NCI-H1092 (cell line): ENCODE data around the gene PACSIN3.
"Not testable (repeated sequence)": the region's sequence is repeated elsewhere in the genome, so short reads cannot be mapped to it uniquely, and the experiment has no call there.

ENCODE experiments used
- DNase-seq: peaks from one replicate; lab custom pipeline; 2025; lab: John Stamatoyannopoulos, UW

Gene PACSIN3

GRCh38 chr11:47186076-47186699 is at the start of gene PACSIN3:
TSS of gene PACSIN3 (minus strand) at chr11:47186434. CDS start at chr11:47182727, 3,707 bp downstream.
- no peak for DNase-seq

- DNase-seq: no peak
These were observed 48.9 kb upstream of the PACSIN3 start for GRCh38 chr11:47235163-47235562.

GRCh38 chr11:47234669-47235100 is 48.5 kb upstream of the PACSIN3 start:
- peak; percentile 64 for DNase-seq

GRCh38 chr11:47233989-47234668 is 47.9 kb upstream of the PACSIN3 start:
- peak; percentile 4 for DNase-seq

- no peak for DNase-seq
These were observed 46.8 kb upstream of the PACSIN3 start for GRCh38 chr11:47233051-47233450.

GRCh38 chr11:47229161-47229560 is 42.9 kb upstream of the PACSIN3 start:
- no peak for DNase-seq

GRCh38 chr11:47225552-47226400 is 39.5 kb upstream of the PACSIN3 start:
- DNase-seq: no peak

- DNase-seq: no peak
These were observed 36.5 kb upstream of the PACSIN3 start for GRCh38 chr11:47222696-47223095.

- no peak for DNase-seq
These were observed 34.2 kb upstream of the PACSIN3 start for GRCh38 chr11:47220401-47220821.

- DNase-seq: peak; percentile 16
These were observed 30.0 kb upstream of the PACSIN3 start for GRCh38 chr11:47216121-47216798.

GRCh38 chr11:47215366-47215910 is 29.2 kb upstream of the PACSIN3 start:
- peak; percentile 28 for DNase-seq

- peak; percentile 92 for DNase-seq
These were observed 27.8 kb upstream of the PACSIN3 start for GRCh38 chr11:47213950-47214565.

- DNase-seq: no peak
These were observed 26.7 kb upstream of the PACSIN3 start for GRCh38 chr11:47212938-47213337.

- no peak for DNase-seq
These were observed 22.4 kb upstream of the PACSIN3 start for GRCh38 chr11:47208628-47209027.

GRCh38 chr11:47208008-47208552 is 21.8 kb upstream of the PACSIN3 start:
- not testable (repeated sequence) for DNase-seq

GRCh38 chr11:47207459-47207858 is 21.2 kb upstream of the PACSIN3 start:
- no peak for DNase-seq

- not testable (repeated sequence) for DNase-seq
These were observed 20.3 kb upstream of the PACSIN3 start for GRCh38 chr11:47206577-47206976.

- no peak for DNase-seq
These were observed 18.4 kb upstream of the PACSIN3 start for GRCh38 chr11:47204637-47204989.

- DNase-seq: no peak
These were observed 16.3 kb upstream of the PACSIN3 start for GRCh38 chr11:47202576-47202975.

GRCh38 chr11:47201015-47201414 is 14.8 kb upstream of the PACSIN3 start:
- no peak for DNase-seq

- not testable (repeated sequence) for DNase-seq
These were observed 11.9 kb upstream of the PACSIN3 start for GRCh38 chr11:47198161-47198560.
